HCT116 (cell line): Measurements from ENCODE around the gene AGAP1.

Source experiments
- POLR2A ChIP-seq: IDR thresholded peaks from 2 replicates; pipeline ENCODE4 v1.7.0; 2011; ENCODE audit warnings: borderline replicate concordance; ENCODE audit not compliant: insufficient read depth, insufficient read length; ENCODE audit errors: extremely low read depth
- SIN3A ChIP-seq: IDR thresholded peaks from 2 replicates; pipeline ENCODE4 v1.6.1; 2012; ENCODE audit warnings: low read depth
- TF ChIP-seq, protein P1 (sequence below), 3 experiments: fragments of 200-600 bp in 1 of 3; sonication (generic) in 1 of 3; IDR thresholded peaks in 2 of 3; conservative IDR thresholded peaks in 1 of 3; 2 replicates each; pipeline ENCODE4 v1.5.1; 2012 to 2017; ENCODE audit warnings: low read depth in 2 of 3, low read length in 2 of 3, antibody characterized with exemption in 1 of 3, borderline replicate concordance in 1 of 3, control low read depth in 1 of 3, mild to moderate bottlenecking in 1 of 3, mixed read lengths in 1 of 3, mixed run types in 1 of 3, moderate library complexity in 1 of 3; ENCODE audit not compliant: insufficient read depth in 1 of 3

- TF ChIP-seq POLR2A (no peak), SIN3A (no peak)
- TF ChIP-seq, protein P1, sequence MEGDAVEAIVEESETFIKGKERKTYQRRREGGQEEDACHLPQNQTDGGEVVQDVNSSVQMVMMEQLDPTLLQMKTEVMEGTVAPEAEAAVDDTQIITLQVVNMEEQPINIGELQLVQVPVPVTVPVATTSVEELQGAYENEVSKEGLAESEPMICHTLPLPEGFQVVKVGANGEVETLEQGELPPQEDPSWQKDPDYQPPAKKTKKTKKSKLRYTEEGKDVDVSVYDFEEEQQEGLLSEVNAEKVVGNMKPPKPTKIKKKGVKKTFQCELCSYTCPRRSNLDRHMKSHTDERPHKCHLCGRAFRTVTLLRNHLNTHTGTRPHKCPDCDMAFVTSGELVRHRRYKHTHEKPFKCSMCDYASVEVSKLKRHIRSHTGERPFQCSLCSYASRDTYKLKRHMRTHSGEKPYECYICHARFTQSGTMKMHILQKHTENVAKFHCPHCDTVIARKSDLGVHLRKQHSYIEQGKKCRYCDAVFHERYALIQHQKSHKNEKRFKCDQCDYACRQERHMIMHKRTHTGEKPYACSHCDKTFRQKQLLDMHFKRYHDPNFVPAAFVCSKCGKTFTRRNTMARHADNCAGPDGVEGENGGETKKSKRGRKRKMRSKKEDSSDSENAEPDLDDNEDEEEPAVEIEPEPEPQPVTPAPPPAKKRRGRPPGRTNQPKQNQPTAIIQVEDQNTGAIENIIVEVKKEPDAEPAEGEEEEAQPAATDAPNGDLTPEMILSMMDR (IDR thresholded peaks at IDR 0.05 in 2 of 3, conservative IDR thresholded peaks at IDR 0.05 in 1 of 3; ENCODE audit: borderline replicate concordance in 1 of 3, insufficient read depth in 1 of 3, low read depth in 2 of 3, low read length in 2 of 3) = no peak
Observed at GRCh38 chr2:236128321-236128720, 634.5 kb downstream of the AGAP1 start.
